ENCODE results near the gene SNN. TPM values are rescaled to one million over a fixed set of nuclear protein-coding genes. Genes with fewer than 3 reads are reported as not detected.
A peak's percentile ranks its signal among the peaks of the same experiment; 100 is the strongest.

SNN gene
- total and polyA plus RNA-seq, 12 donors = 10.1 to 61.4 (median 35.9) TPM

DNA sequence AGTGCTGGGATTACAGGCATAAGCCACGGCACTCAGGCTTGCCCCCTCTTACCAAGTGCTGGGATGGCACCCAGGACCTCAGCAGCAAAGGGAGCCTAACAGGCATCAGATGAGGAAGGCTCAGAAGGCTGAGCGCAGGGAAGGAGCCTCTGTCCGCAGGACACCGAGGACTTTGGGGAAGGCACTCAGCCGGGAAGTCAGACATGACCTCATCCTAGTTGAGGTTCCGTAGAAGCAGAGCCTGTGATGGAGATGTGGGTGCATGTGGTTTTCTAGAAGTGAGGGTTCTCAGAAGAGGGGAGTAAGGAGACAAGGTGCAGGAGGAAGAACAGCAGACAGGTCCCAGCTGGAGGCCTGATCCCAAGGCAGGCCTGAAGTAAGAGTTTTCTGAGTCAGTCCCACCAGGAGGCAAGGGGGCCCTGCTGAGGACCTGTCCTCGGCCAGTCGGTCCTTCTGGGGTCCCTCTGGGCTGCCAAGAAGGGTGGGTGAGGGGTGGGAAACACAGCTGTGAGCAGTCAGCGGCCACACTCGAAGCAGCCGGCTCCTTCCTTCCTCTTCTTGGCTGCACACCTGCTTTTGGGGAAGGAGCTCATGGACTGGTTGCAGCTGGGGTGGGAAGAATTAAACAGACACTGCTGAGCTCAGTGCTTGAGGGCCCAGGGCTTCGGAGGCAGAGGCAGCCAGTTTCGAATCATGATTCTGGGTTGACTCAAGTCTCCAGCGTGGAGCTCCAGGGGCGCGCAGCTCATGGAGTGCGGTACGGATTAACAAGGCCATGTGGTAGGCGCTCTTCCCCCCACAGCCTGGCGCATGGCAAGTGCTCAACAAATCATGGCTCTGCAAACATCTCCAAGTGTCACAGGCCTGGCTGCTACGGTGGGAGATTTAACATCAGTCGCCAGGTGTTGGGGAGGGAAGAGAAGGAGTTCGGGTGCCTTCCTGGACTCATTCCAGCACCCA is 38.9 kb upstream of the SNN start:
- Histone ChIP-seq H3K27me3 (no peaks in the 10 kb centered on the region), H3K9me3 (no peaks in the 10 kb centered on the region), H3K4me3 (no peak overlapping the region), H3K36me3 (no peaks in the 10 kb centered on the region), H3K27ac (peak overlapping the region in 8 of 10 donors; percentile 29 to 87 (median 64)), H3K4me1 (peaks cover 0 to 68% (median 9%) of the 10 kb centered on the region in 9 donors)
- DNase-seq (peak in 1 of 2 donors; percentile 48), ATAC-seq (peak in 7 of 8 donors; percentile 16 to 71 (median 47))
- TF ChIP-seq CTCF (IDR thresholded peaks at IDR 0.05) = no peak
- intact Hi-C loops (cut with DNase I) = loop anchor here in 1 of 10 donors (10.0 kb wide), 1 partner anchor 95 kb away; no protein-coding TSS in a partner anchor
- WGBS, 2 donors = 76 to 80% methylated on average over 23 of the region's 23 CpGs

GRCh38 chr16:11630046-11630767 is 38.0 kb upstream of the SNN start:
- Histone ChIP-seq H3K4me1 (peaks cover 0 to 61% (median 9%) of the 10 kb centered on the region in 9 donors), H3K4me3 (no peak overlapping the region), H3K36me3 (no peaks in the 10 kb centered on the region), H3K27me3 (no peaks in the 10 kb centered on the region), H3K27ac (peak overlapping the region in 6 of 10 donors; percentile 62 to 87 (median 69)), H3K9me3 (no peaks in the 10 kb centered on the region)
- ATAC-seq (no peak), DNase-seq (no peak)
- WGBS, 2 donors = 93 to 95% methylated on average over 12 of the region's 12 CpGs
- intact Hi-C loops (cut with DNase I) = loop anchor here in 1 of 10 donors (10.0 kb wide), 1 partner anchor 95 kb away; no protein-coding TSS in a partner anchor
- no peak for TF ChIP-seq CTCF (IDR thresholded peaks at IDR 0.05)

GRCh38 chr16:11630768-11631056 is 37.5 kb upstream of the SNN start:
- Histone ChIP-seq H3K9me3 (no peaks in the 10 kb centered on the region), H3K27me3 (no peaks in the 10 kb centered on the region), H3K4me3 (no peak overlapping the region), H3K27ac (no peak overlapping the region), H3K36me3 (no peaks in the 10 kb centered on the region), H3K4me1 (peaks cover 0 to 56% (median 9%) of the 10 kb centered on the region in 9 donors)
- TF ChIP-seq CTCF (IDR thresholded peaks at IDR 0.05) = no peak
- DNase-seq = no peak
- no peak for ATAC-seq
- intact Hi-C loops (cut with DNase I) = loop anchor here in 1 of 10 donors (10.0 kb wide), 1 partner anchor 96 kb away; no protein-coding TSS in a partner anchor
- WGBS, 2 donors = 92 to 94% methylated on average over 6 of the region's 6 CpGs

GRCh38 chr16:11631214-11631613 is 37.0 kb upstream of the SNN start:
- ATAC-seq = no peak
- DNase-seq = no peak
- peaks cover 0 to 51% (median 9%) of the 10 kb centered on the region in 9 donors for H3K4me1 ChIP-seq
- no peaks in the 10 kb centered on the region for H3K9me3 ChIP-seq
- no peaks in the 10 kb centered on the region for H3K36me3 ChIP-seq
- no peak overlapping the region for H3K4me3 ChIP-seq
- WGBS, 2 donors = 90 to 94% methylated on average over 7 of the region's 7 CpGs
- no peak for TF ChIP-seq CTCF (IDR thresholded peaks at IDR 0.05)
- intact Hi-C loops (cut with DNase I) = loop anchor here in 1 of 10 donors (10.0 kb wide), 1 partner anchor 96 kb away; no protein-coding TSS in a partner anchor
- no peak overlapping the region for H3K27ac ChIP-seq
- H3K27me3 ChIP-seq = no peaks in the 10 kb centered on the region
